Measurements from ENCODE around the gene HEG1. TPM values are rescaled to one million over a fixed set of nuclear protein-coding genes. Genes with fewer than 3 reads are reported as not detected.

Gene HEG1
- total RNA-seq, 1 experiment from 2014 or later, result 0.33 TPM

GRCh38 chr3:124952282-124952855 lies 103.4 kb downstream of the HEG1 start:
- no peak for DNase-seq (ENCODE audit: low spot score)

DNA sequence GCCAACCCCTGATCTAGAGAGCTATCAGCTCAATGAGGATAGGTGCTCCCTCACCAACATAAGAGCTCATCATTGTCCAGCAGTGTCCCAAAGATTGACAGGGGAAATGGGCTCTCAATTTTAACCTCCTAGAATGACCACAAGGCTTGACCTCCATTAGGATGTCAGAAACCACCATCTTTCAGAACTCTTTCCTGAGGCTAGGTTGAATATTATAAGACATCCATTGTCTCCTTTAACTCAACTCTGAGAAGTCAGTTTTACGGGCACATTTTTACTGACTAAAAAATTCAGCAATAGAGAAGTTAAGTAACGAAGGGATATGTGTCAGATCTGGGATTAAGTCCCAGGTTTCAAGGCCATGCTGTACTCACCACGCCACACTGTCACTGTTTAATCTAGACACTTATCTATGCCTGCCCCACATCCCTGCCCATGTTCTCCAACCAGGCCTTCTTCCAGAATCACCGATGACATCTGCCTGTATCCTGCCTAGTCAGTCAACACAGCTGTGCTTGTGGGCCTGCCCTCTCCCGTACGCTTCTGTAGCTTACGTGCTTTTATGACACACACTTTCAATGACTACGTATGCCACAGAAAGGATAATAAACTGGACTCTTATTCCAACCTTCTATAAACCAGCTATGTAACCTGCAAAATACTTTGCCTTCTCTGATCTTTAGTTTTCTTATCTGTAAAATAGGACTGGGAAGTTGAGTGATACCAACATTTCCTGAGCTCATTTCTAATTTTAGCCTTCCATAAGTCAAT lies 104.1 kb downstream of the HEG1 start:
- DNase-seq (ENCODE audit: low spot score), result peak; percentile 55

DNA sequence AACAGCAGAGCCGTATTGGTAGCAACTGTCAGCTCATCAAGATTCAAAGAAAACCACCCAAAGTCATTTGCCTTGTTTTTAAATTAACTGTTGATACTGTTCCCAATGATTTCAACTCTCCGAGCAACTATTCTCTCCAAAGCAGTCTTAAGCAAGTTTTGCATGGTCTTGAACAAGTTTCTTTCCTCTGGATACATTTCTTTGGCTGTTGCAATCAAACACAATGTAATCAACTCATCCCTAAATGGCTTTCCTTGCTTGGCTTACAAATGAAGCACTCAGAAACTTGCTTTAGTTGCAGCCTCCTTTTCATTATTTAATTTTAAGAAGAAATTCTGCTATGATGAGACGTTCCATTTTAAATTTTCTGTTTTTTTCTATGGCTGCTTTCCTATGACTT lies 105.8 kb downstream of the HEG1 start:
- no peak for DNase-seq (ENCODE audit: low spot score)

DNA sequence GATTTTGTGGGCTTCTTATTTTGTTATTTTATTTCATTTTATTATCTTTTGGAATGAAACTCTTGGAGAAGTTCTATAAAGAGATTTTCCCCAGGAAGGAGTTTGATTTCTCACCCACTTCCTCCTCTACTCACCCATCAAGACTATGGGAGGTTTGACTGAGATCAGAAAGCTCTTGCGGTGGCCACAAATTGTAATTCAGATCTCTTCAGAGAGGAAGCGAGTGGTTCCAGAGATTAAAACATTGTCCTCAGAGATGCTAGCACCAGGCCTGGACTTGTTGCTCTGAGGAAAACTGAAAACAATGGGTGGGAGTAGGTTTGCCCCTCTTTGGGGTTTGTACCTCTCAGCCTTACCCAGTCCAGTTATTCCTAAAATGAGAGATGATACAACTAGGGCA lies 113.2 kb downstream of the HEG1 start:
- no peak for DNase-seq (ENCODE audit: low spot score)

GRCh38 chr3:124941771-124942170 lies 114.0 kb downstream of the HEG1 start:
- no peak for DNase-seq (ENCODE audit: low spot score)

DNA sequence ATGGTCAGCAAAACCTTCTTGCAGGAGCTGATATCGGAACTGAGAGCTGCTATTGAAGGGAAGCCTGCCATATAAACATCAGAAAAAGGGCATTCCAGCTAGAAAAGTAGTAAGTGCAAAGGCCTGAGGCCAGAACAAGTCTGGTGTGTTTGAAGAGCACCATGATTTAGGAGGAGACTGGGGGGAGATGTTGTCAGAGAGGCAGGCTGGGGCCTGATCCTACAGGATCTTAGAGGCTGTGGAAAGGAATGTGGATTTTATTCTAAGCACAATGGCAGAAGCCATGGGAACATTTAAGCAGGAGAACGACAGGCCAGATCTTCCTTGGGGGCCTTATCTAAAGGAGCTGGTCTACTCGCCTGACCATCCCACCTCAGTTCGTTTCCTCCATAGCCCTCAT lies 116.1 kb downstream of the HEG1 start:
- DNase-seq (ENCODE audit: low spot score), result no peak

DNA sequence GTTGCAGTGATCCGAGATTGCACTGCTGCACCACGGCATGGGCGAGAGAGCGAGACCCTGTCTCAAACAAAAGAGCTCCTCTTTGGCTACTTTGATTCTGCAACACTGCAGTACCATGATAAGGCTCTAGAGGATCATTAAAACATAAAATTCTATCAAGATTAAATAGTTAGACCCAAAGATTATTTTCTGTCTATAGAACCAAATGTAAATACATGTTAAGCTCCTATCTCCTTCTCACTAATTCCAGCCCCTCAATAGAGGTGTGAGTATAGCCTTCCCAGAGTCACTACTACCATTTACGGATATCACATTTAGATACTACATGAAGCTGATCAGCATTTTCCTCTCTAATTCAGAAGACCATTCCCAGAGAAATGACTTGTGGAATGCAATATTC lies 116.9 kb downstream of the HEG1 start:
- DNase-seq (ENCODE audit: low spot score), result no peak

DNA sequence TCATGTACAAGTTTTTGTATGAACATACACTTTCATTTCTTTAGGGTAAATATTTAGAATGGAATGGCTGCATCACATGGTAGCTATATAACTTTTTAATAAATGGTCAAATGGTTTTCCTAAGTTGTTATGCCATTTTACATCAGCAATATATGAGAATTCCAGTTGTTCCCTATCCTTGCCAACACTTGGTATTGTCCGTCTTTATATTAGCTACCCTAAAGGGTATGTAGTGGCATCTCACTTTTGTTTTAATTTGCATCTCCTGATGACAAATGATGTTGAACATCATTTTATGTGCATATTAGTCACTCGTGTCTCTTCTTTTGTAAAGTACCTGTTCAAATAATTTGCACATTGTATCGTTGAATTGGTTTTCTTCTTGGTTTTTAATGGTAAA lies 118.7 kb downstream of the HEG1 start:
- no peak for DNase-seq (ENCODE audit: low spot score)

DNA sequence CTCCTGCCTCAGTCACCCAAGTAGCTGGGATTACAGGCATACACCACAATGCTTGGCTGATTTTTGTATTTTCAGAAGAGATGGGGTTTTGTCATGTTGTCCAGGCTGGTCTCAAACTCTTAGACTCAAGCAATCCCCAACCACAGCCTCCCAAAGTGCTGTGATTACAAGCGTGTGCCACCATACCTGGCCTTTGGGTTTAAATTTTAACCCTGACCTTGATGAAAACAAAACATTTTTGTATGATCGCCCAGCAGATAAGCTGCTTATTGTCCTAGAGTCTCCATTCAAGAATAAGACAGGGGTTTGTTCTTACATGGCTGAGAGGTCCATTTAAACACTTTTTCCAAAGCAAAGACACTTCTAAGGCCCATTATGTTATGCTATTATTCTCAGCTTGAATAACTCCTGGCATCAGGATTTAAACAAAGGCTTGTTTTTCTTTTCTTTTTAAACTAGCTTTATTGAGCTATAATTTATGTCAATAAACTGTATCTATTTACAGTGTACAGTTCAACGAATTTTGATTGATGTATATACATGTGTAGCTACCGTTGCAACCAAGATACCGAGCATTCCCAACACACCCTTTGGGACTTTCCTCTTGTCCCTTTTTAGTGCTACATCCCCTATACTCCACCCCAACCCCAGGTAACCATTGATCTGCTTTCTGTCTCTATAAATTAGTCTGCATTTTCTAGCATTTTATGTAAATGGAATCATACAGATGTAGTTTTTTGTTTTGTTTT lies 119.8 kb downstream of the HEG1 start:
- DNase-seq (ENCODE audit: low spot score), result peak; percentile 32

GRCh38 chr3:124935264-124935663 lies 120.5 kb downstream of the HEG1 start:
- DNase-seq (ENCODE audit: low spot score), result no peak

- peak; percentile 95 for DNase-seq (ENCODE audit: low spot score)
Measured at GRCh38 chr3:124934577-124934976, 121.2 kb downstream of the HEG1 start, which contains the start of gene MUC13. MUC13 (minus strand) TSS chr3:124934751; CDS start chr3:124934712, 39 bp downstream.

DNA sequence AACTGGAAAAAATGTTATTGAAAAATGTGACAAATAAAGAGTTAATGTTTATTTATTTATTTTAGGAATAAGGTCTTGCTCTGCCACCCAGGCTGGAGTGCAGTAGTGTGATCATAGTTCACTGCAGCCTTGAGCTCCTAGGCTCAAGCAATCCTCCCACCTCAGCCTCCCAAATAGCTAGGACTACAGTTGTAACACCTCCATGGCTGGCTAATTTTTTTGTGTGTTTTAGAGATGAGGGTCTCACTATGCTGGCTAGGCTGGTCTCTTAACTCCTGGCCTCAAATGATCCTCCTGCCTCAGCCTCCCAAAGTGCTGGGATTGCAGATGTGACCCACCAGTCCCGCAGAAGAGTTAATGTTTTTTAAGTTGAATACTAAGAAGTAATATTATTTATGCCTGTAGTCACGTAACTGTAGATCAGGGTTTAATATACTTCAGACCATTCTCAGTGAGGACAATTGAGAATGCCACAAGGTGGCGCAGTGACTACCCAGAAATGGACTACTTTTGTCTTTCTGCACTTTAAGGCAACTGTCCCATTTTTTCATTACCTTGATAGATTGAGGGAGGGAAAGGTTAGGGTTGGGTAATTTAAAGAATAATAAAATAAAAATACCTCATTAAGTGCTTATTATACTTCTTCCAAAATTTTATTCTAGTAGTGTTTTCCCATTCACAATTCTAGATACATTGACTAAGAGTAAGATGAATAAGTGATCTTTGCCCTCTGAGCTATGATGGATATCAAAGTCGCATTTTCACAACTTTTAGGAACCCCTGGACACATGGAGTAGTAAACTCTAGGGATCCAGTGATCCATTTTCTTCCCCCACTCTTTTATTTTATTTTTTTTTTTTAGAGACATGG lies 127.2 kb downstream of the HEG1 start:
- peak; percentile 91 for DNase-seq (ENCODE audit: low spot score)

GRCh38 chr3:124927574-124928045 lies 128.2 kb downstream of the HEG1 start:
- DNase-seq (ENCODE audit: low spot score), result no peak

DNA sequence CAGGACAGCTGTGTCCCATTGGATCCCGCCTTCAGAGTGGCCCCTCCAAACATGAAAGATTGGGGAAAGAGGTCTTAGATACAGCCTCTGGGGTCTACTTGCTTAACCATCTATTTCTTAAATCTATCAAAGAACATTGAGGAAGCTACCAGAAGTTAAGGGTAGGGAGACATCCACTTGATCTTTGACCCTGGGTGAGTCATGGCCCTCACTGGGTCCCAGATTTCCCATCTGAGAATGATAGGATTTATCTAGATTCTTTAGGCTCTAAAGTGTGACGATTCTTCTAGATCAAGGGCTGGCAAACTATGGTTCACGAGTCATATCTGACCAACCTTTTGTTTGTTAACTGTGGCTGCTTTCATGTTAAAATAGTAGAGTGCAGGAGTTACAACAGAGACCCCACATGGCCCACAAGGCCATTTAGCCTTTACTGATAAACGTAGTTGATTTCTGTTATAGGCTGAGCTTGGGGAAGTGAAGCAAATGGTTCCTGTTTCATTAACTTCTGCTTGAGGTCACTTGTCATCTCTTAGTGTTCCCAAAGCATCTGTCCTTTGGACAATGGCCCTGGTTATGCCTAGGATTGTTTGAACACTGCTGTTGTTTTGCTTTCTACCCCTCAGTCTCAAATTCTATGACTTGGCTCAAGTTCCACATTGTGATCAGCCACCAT lies 129.2 kb downstream of the HEG1 start:
- DNase-seq (ENCODE audit: low spot score), result no peak

DNA sequence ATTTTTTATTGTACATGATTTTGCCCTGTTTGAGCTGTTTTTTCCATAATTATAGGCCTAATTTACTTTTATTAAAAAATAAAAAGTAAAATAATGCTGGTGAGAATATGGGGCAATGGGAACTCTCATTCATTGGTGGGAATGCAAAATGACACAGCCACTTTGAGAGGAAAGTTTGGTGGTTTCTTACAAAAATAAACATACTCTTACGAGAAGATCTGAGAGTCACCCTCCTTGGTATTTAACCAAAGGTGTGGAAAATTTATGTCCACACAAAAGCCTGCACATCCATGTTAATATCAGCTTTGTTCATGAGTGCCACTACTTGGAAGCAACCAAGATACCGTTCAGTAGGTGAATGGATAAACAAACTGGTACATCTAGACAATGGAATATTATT lies 131.1 kb downstream of the HEG1 start:
- DNase-seq (ENCODE audit: low spot score), result no peak

DNA sequence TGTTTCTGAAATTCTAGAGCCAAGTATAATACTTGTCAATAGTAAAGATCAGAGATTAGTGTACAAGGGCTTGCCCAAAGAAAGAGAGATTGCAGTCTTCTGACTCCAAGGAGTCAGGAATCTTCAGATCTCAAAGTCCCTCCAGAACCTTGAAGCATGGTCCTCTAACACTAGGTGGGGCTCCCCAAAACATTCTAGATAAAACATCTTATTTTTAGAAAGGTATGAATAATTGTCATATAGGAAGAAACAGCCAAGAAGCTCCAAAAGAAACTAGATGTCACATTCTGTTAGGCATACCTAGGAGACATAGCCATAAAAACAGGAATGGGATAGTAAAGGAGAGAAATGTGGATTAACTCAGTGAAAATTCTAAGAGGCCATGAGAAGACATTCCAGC lies 132.0 kb downstream of the HEG1 start:
- peak; percentile 37 for DNase-seq (ENCODE audit: low spot score)

- no peak for DNase-seq (ENCODE audit: low spot score)
Measured at GRCh38 chr3:124920718-124921117, 135.1 kb downstream of the HEG1 start.

- no peak for DNase-seq (ENCODE audit: low spot score)
Measured at GRCh38 chr3:124919756-124920155, 136.0 kb downstream of the HEG1 start.

DNA sequence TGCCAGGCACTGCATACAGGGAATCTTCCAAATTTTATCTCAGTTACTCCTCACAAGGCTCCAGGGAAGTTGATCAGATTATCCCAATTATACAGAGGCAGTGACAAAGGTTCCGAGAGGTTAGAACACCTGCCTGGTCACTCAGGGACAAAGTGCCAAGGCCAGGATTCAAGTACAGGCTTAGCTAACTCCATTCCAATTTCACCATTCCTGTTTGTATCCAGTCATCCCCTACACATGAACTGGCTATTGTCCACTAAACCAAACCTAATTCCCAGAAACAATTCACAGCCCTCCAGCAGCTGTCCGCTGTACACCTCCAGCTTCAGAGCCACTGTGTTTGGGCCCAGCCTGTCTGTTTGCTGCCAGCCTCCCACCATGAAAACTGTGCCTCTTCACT lies 137.3 kb downstream of the HEG1 start:
- DNase-seq (ENCODE audit: low spot score), result no peak

DNA sequence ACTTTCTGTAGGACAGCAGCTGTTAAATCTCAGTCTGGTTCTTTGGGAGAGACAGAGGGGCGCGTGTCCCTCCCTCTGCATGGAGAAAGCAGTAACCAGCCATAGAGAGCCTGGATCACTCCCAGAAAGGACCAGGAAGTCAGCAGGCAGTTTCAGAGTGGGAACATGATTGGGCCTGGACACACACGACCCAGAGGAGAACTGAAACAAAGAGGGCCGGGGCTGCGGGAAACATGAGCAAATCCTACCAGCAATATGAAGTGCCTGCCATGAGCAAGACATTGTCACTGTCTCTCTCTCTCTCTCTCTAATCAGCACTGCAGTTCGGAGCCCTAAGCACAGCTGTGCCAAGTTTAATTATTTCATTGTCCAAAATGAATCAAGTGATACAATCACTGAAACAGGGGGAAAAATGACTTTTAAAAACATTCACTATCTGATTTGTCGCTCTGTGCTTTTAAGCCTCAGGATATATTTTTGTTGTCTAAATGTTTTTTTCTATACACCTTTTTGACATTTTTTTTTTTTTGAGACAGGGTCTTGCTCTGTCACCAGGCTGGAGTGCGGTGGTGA lies 138.9 kb downstream of the HEG1 start:
- no peak for DNase-seq (ENCODE audit: low spot score)
